HG02973 (cell line): ENCODE results near the gene ABCF2.
A peak's percentile ranks its signal among the peaks of the same experiment; 100 is the strongest.

Source experiments
- ATAC-seq: cut with Tn5 transposase; IDR thresholded peaks from one replicate; pipeline ENCODE4 v1.9.1; 2021; ENCODE audit warnings: moderate library complexity; ENCODE audit not compliant: unreplicated experiment

Gene ABCF2

GRCh38 chr7:151226875-151227782, at the start of gene ABCF2:
ABCF2 (minus strand) TSS chr7:151227205; CDS start chr7:151226458, 747 bp downstream.
- ATAC-seq = peak; percentile 99

- no peak for ATAC-seq
Measured at GRCh38 chr7:151275813-151276577, 49.0 kb upstream of the ABCF2 start.

DNA sequence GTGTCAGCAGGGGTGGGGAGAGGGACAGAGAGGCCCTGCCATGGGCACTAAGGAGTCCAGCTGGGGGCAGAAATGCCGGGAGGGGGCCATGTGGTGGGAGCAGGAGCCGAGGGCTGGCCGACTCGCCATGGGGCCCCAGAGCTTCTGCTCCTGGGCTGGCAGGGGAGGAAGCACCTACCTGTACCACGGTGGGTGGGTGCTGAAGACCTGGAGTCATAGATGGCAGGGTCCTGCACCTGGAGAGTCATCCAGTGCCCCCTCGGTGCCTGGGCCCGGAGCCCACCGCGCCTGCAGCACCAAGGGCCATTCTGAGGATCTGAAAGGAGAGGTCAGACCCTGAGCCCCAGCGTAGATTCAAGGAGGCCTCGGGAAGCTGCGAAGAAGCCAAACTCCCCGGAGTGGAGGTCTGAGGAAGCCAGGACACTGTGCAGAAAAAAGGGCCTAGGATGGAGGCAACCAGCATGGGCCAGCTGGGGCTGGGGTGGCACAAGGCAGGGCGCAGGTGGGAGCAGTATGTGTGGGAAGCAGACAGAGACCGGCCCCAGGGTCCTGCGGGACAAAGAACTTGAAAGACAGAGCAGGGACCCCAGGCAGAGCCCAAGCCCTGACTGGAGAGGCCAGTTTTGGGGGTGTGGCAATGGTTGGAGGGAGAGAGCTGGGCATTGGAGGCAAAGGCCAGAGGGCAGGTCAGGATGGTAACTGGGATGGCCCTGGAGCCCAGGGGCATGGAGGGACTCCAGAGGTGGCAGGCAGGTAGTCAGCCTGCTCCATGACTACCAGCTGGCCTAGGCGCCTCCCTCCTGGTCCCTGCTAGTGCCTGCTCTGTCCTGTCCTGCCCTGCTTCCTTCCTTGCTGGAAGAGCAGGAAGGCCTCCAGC, 48.2 kb upstream of the ABCF2 start:
- no peak for ATAC-seq

- no peak for ATAC-seq
Measured at GRCh38 chr7:151274396-151274795, 47.4 kb upstream of the ABCF2 start.

- ATAC-seq = no peak
Measured at GRCh38 chr7:151273651-151274390, 46.8 kb upstream of the ABCF2 start.

- ATAC-seq = no peak
Measured at GRCh38 chr7:151272877-151273276, 45.9 kb upstream of the ABCF2 start.

DNA sequence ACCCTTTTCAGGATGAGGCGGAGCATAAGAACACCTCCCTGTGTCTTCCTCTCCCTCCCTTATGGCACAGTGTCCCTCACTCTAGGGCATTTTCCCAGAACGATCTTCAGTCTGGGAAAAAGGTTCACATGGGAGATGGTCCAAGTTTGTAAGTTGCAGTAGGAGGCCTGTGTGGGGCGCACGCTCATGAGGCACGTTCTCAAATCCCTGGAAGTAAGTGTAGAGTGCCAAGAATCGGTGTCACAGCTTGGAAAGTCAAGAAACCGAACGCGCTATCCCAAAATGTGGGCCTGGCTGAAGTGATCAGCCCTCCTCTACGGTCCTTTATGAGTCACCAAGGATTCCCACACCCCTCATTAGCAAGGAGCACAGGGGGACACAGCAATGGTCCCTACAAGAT, 45.4 kb upstream of the ABCF2 start:
- no peak for ATAC-seq

GRCh38 chr7:151271699-151272355, 44.8 kb upstream of the ABCF2 start:
- ATAC-seq = no peak

- no peak for ATAC-seq
Measured at GRCh38 chr7:151269511-151269910, 42.5 kb upstream of the ABCF2 start.

DNA sequence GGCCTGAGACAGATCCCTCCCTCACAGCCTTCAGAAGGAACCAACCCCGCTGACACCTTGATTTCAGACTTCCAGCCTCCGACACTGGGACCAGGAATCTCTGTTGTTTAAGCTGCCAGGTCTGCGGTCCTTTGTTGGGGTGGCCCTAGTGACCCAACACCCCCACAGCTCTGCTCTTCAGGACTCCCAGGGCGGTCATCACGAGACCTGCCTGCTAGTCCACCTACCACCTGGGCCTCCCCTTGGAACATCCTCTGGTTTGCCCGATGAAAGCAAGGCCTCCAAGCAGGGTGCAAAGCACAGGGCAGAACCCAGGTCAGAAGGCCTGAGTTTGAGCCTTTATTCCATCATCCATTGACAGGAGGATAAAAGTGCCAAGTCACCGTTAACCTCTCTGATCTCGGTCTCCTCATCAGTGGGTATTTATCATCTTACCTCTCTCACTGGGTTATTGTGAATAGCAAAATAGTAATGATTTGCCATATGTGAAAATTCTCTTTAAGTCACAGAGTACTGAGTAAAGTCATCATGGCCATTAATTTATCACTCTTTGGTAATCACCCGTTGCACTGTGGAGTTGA, 38.4 kb upstream of the ABCF2 start:
- no peak for ATAC-seq

DNA sequence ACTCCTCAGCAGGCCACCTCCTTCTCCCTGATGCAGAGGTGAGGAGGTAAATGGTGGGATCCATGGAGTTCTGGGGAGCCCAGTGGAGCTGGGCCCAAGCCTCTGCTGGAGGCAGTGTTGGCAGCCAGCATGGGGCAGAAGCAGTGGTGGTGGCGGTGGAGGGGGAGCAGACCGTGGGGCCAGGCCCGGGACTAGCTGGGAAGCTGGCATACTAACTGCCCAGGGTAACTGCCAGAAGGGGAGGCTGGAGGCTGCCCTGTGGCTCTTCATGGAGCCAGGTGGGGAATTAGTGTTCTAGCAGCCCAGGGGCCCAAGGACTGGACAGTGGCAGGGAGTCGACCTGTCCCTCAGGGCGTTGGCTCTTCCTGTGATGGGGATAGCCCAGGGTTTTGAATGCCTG, 37.6 kb upstream of the ABCF2 start:
- no peak for ATAC-seq

GRCh38 chr7:151261529-151261928, 34.5 kb upstream of the ABCF2 start:
- ATAC-seq = no peak

DNA sequence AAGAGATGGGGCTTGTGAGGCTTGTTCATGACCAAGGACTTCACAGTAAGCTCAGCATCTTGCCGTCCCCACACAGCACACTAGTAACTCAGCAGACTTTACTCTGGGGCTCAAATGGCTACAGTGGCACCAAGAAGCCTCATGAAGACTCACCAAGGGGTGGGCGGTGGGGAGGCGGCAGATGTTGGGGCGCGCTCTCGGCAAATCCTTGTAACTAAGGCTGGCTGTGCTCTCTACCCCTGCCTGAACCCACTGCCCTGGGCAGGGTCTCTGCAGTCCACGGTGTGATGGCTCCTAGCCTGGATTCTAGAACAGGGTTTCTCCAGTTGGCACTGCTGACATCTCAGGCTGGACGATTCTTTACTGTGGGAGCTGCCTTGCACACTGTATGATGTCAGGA, 33.9 kb upstream of the ABCF2 start:
- ATAC-seq = no peak

GRCh38 chr7:151260471-151260870, 33.5 kb upstream of the ABCF2 start:
- ATAC-seq = no peak

DNA sequence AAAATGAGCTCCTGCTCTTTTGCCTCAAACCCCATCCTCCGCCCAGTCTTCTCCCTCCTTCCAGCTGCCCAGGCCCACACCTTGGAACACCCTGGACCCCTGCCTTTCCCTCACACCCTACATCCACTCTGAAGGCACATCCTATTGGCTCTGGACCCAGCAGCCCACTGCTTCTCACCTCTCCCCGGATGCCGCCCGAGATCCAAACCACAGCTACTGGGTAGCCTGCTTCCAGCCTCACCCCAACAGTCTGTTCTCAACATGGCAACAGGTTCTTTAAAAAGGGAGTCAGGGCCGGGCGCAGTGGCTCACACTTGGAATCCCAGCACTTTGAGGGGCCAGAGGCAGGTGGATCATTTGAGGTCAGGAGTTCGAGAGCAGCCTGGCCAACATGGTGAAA, 31.0 kb upstream of the ABCF2 start:
- no peak for ATAC-seq

DNA sequence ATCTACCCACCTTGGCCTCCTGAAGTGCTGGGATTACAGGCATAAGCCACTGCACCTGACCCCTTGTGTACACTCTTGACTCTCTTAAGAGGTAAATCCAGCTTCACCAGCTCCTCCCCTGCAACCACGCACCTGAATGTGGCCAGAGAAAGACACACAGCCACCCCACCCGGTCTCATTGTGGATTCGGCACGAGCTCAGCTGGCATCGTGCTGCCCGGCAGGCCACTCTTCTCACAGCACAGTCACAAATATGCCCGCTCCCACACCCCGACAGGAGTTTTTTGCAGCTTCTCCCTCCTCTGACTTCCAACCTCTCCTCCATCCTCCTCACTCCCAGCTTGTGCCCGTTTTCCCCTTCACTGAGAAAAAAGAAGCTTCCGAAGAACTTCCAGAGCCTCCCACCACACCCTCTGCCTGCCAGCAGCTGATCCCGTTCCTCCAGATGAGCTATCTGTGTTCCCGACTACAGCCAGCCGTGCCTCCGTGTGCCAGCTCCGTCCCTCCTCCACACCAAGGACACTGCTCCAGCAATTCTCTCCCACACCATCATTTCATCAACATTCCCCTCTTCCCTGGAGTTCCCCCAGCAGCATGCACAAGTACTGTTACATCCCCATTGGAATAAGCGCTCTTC, 29.5 kb upstream of the ABCF2 start:
- no peak for ATAC-seq

DNA sequence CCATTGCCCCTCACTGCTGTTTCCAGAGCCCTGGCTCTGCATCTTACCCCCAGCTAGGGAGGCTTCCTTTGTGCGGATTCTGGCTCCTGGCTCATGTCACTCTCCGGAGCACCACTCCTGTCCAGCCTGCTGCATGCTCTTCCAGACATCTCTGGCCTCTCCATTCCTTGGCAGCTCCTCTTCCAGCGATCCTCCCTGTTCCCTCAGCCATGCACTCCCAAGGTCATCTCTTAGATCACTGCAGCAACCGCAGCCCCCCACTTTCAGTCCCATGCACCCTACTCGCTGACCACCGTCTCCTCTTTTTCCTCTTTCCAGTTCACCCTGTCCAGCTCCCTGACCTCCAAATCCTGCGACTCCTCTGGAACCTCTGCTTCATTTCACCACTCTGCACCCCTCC, 28.4 kb upstream of the ABCF2 start:
- no peak for ATAC-seq

DNA sequence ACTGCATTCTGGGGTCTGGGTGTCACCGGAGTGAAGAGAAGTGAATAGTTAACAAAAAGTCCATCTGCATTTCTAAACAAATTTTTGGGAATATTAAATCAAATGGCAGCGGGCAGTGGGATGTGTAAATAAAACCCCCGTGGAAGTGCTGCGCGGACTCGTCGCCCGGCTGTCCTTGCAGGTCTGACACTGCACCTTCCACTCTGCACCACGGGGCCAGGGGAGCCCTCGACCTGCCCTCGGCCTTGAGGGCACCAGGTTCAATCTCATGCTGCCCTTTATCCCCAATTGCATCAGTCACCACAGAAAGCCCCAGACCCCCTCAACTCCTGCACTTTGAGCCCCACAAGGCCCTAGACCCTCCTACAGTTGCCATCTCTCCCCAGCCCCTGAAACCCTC, 27.8 kb upstream of the ABCF2 start:
- ATAC-seq = no peak

DNA sequence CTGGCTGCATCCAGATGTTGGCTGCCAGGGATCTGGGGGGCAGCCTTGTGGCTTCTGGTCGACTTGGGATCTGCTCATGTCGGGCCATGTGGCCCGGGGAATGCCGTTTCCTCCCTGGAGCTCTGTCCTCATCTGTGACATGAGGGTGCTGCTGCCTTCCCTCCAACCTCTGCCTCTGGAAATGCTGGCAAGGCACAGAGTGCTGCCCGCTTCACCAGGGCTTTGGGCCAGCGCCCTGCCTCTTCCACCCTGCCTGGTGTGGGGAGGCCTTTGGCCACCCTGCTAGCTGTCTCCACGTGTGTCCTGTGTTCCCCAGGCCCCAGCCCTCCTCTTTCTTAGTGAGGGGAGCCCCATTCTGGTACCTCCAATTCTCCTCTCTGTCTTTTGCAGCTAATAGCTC, 27.3 kb upstream of the ABCF2 start:
- ATAC-seq = no peak
